H1 (cell line): ENCODE measurements around the gene FAR1. TPM values are rescaled to one million over a fixed set of nuclear protein-coding genes. Genes with fewer than 3 reads are reported as not detected.

Source experiments
- ATF2 ChIP-seq: IDR thresholded peaks from 2 replicates; pipeline ENCODE4 v1.6.1; 2012; ENCODE audit warnings: low read length, inconsistent platforms
- CBX5 ChIP-seq: fragments of 300-800, 300-1000 bp; sonication (generic); IDR thresholded peaks from 2 replicates; pipeline ENCODE4 v1.7.1; 2016; ENCODE audit warnings: antibody characterized with exemption, low read length, low read depth
- CEBPB ChIP-seq: IDR thresholded peaks from 2 replicates; pipeline ENCODE4 v1.6.1; 2012; ENCODE audit warnings: low read depth, low read length
- EZH2 ChIP-seq: fragments of 200-600 bp; sonication (generic); IDR thresholded peaks from 2 replicates; pipeline ENCODE4 v1.7.1; 2012; ENCODE audit warnings: low read depth, mild to moderate bottlenecking, moderate library complexity, low read length, inconsistent platforms; ENCODE audit not compliant: severe bottlenecking
- GABPA ChIP-seq: IDR thresholded peaks from 2 replicates; pipeline ENCODE4 v1.6.1; 2011; ENCODE audit warnings: mild to moderate bottlenecking, low read length, moderate library complexity, borderline replicate concordance; ENCODE audit not compliant: insufficient read depth
- TEAD4 ChIP-seq: IDR thresholded peaks from 2 replicates; pipeline ENCODE4 v1.6.1; 2012; ENCODE audit warnings: low read depth, low read length, inconsistent platforms, mixed read lengths
- polyA plus RNA-seq, 7 experiments: library from polyadenylated mRNA; depleted of rRNA in 3 of 7; stranded (reverse) in 5 of 7; unstranded in 2 of 7; fragments of >200 nt in 5 of 7; fragments of 200-250 nt in 2 of 7; gene quantifications; 1 replicate in 5 of 7; 2 replicates in 1 of 7; 4 replicates in 1 of 7; pipeline versions ENCODE4 v1.2.1 to v1.2.3, GENCODE V29; 2011 to 2013; ENCODE audit warnings: missing spikeins in 2 of 7, mixed read lengths in 2 of 7
- total RNA-seq: library from RNA; stranded (reverse); fragmentation: NEBNext Ultra II Directional; extraction: Animal tissue kit (Norgen Biotek cat#: 25700); gene quantifications from 2 replicates; pipeline ENCODE4 v1.2.1, GENCODE V29; 2021

FAR1 gene
- total and polyA plus RNA-seq, 2 of the 8 experiments (the other 6 are each of a cell fraction or from before 2014, with no cell fraction given), result 29.7 to 68.5 TPM

GRCh38 chr11:13702071-13702470 lies 33.6 kb downstream of the FAR1 start (continued):
- no peak for TF ChIP-seq GABPA
- no peak for TF ChIP-seq CEBPB
- no peak for TF ChIP-seq ATF2
- TF ChIP-seq EZH2, result no peak
- no peak for TF ChIP-seq CBX5
- TF ChIP-seq TEAD4, result no peak
